HCT116 (cell line): ENCODE data around the gene KLF11.

Experiments
- CTCF ChIP-seq, 3 experiments: fragments of 200-600 bp in 1 of 3; sonication (generic) in 1 of 3; IDR thresholded peaks in 2 of 3; conservative IDR thresholded peaks in 1 of 3; 2 replicates each; pipeline ENCODE4 v1.5.1; 2012 to 2017; ENCODE audit warnings: low read depth in 2 of 3, low read length in 2 of 3, antibody characterized with exemption in 1 of 3, borderline replicate concordance in 1 of 3, control low read depth in 1 of 3, mild to moderate bottlenecking in 1 of 3, mixed read lengths in 1 of 3, mixed run types in 1 of 3, moderate library complexity in 1 of 3; ENCODE audit not compliant: insufficient read depth in 1 of 3
- EGR1 ChIP-seq: IDR thresholded peaks from 2 replicates; pipeline ENCODE4 v1.6.1; 2012; ENCODE audit warnings: low read depth
- ELF1 ChIP-seq: IDR thresholded peaks from 2 replicates; pipeline ENCODE4 v1.6.1; 2012; ENCODE audit warnings: low read depth, borderline replicate concordance
- POLR2A ChIP-seq: IDR thresholded peaks from 2 replicates; pipeline ENCODE4 v1.7.0; 2011; ENCODE audit warnings: borderline replicate concordance; ENCODE audit not compliant: insufficient read depth, insufficient read length; ENCODE audit errors: extremely low read depth
- RAD21 ChIP-seq: IDR thresholded peaks from 2 replicates; pipeline ENCODE4 v1.6.1; 2012; ENCODE audit warnings: low read depth, mild to moderate bottlenecking
- YY1 ChIP-seq: IDR thresholded peaks from 2 replicates; pipeline ENCODE4 v1.6.1; 2011; ENCODE audit warnings: low read length, low read depth, moderate library complexity, mild to moderate bottlenecking; ENCODE audit not compliant: insufficient replicate concordance; ENCODE audit errors: extremely low read depth
- ZNF274 ChIP-seq: fragments of 200-500 bp; sonication (Bioruptor generic); IDR thresholded peaks from 2 replicates; pipeline ENCODE4 v1.6.1; 2014; ENCODE audit warnings: mild to moderate bottlenecking, low read depth, low read length, inconsistent platforms

GRCh38 chr2:10085043-10085667, 41.8 kb downstream of the KLF11 start:
- TF ChIP-seq POLR2A (no peak), ZNF274 (no peak), ELF1 (no peak), CTCF (IDR thresholded peaks at IDR 0.05 in 2 of 3, conservative IDR thresholded peaks at IDR 0.05 in 1 of 3; ENCODE audit: borderline replicate concordance in 1 of 3, insufficient read depth in 1 of 3, low read depth in 2 of 3, low read length in 2 of 3) (no peak), RAD21 (no peak), YY1 (no peak), EGR1 (no peak)
